GM19468 (cell line): ENCODE data around the gene FAM236C.
A peak's percentile ranks its signal among the peaks of the same experiment; 100 is the strongest.
"Not testable (repeated sequence)": the region's sequence is repeated elsewhere in the genome, so short reads cannot be mapped to it uniquely, and the experiment has no call there.

ENCODE experiments used
- ATAC-seq: cut with Tn5 transposase; IDR thresholded peaks from one replicate; pipeline ENCODE4 v1.9.1; 2021; ENCODE audit warnings: mild to moderate bottlenecking, moderate library complexity, moderate number of reproducible peaks; ENCODE audit not compliant: unreplicated experiment; ENCODE audit errors: extremely low read depth

The FAM236C gene

GRCh38 chrX:72912315-72912714 lies at the start of gene FAM236C:
Gene FAM236C (plus strand): TSS chrX:72912615. CDS start chrX:72912715, 100 bp downstream.
- ATAC-seq, result not testable (repeated sequence)

GRCh38 chrX:72882898-72883297 lies 29.5 kb upstream of the FAM236C start:
- ATAC-seq, result not testable (repeated sequence)

DNA sequence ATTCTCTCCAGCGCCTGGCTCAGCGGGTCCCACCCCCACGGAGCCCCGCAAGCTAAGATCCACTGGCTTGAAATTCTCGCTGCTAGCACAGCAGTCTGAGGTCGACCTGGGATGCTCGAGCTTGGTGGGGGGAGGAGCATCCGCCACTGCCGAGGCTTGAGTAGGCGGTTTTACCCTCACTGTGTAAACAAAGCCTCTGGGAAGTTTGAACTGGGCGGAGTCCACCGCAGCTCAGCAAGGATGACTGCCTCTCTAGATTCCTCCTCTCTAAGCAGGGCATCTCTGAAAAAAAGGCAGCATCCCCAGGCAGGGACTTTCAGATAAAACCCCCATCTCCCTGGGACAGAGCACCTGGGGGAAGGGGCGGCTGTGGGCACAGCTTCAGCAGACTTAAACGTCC lies 22.7 kb upstream of the FAM236C start:
- not testable (repeated sequence) for ATAC-seq

- not testable (repeated sequence) for ATAC-seq
These were observed 3.7 kb downstream of the FAM236C start for GRCh38 chrX:72916096-72916495.

DNA sequence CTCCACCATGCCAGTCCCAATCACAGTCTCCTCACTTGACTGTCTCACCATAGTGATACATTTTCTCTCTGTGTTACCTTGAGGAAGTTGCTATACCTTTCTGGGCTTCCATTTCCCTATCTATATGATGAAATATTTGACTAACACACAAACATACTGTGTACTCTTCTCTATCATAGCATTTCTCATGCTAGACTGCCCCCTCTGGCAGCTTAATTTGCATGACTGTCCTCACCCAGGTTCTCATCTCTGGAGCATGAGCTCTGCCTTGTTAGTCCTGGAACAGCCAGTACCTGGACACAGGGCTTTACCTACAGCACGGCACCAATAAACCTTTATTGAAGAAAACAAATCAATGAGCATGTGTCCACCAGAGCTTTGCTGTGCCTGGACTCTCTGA lies 19.9 kb downstream of the FAM236C start:
- not testable (repeated sequence) for ATAC-seq

- ATAC-seq, result not testable (repeated sequence)
These were observed 24.0 kb downstream of the FAM236C start for GRCh38 chrX:72936455-72936854.

- ATAC-seq, result not testable (repeated sequence)
These were observed 24.6 kb downstream of the FAM236C start for GRCh38 chrX:72936882-72937455.

DNA sequence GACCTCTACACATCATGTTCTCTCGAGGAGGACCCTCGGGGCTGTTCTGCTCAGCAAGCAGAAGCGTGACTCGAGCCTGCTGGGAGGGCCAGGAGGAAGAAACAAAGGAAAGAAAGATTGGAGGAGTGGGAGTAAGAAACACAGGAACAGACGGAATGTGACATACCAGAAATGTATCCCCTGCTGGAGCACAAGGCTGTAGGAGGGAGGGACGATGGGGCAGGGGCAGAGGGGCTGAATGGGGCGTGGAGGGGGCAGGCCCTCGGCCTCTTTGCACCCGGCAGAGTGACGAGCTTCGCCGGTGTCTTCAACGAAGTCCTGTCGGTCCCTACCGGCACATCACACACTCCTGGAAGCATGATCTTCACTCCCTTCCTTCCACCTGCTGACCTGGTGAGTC lies 25.5 kb downstream of the FAM236C start, which contains the start of gene FAM236A:
Gene FAM236A (plus strand): TSS at position 301 of the 400 bp plus-strand sequence. CDS start 57 bp downstream, at position 358.
- ATAC-seq, result not testable (repeated sequence)

DNA sequence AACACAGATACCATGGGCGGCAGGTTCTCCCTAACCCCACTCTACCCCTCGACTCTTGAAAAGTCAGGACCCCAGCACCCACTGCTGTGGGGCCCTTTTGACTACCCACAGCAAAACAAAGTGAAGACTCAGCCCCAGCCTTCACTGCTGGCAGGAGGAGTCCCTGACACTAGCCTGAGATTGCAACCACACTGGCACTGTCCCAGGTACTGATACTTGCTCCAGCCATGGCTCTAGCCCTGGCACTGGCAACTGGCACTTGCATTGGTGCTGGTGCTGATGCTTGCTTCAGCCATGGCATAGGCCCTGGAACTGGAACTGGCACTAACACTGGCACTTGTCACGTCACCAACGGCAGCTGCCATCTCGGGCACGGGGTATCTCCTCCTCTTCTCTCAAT lies 29.9 kb downstream of the FAM236C start:
- ATAC-seq, result not testable (repeated sequence)

- peak; percentile 74 for ATAC-seq
These were observed 30.8 kb downstream of the FAM236C start for GRCh38 chrX:72943035-72943818.

DNA sequence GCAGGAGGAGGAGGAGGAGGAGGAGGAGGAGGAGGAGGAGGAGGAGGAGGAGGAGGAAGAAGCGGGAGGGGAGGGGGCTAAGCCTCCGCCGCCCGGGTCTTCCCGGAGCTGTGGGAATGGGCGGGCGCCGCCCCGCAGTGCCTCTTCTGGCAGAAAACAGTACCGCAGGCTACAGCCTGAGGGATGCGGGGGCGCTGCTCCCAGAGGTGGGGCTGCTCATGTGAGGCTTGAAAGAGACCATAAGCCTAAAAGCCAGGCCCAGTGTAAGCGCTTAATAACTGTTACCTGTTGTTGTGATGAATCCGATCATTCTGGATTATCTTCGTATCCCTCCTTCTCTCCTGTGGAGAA lies 31.4 kb downstream of the FAM236C start, which contains the start of gene DMRTC1:
Gene DMRTC1 (minus strand): TSS at position 19 of the 351 bp plus-strand sequence. CDS start 68,143 bp downstream, outside the sequence.
- not testable (repeated sequence) for ATAC-seq

DNA sequence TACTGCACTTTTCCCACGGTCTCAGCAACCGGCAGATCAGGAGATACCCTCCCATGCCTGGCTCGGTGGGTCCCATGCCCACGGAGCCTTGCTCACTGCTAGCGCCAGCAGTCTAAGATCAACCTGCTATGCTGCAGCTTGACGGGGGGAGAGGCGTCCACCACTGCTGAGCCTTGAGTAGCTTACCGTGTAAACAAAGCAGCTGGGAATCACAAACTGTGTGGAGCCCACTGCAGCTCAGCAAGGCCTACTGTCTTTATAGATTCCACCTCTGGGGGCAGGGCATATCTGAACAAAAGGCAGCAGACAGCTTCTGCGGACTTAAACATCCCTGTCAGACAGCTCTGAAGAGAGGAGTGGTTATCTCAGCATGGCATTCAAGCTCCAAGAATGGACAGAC lies 47.6 kb downstream of the FAM236C start:
- not testable (repeated sequence) for ATAC-seq
